Endothelial cell of umbilical vein (primary cell): ENCODE measurements around the gene SPRYD3. TPM values are rescaled to one million over a fixed set of nuclear protein-coding genes. Genes with fewer than 3 reads are reported as not detected.

Experiments
- BruUV-seq: library from RNA; stranded (reverse); fragments of 400-500 nt; replicated peaks from 2 replicates; lab custom pipeline; 2021; lab: Mats Ljungman, UMichigan
- CTCF ChIA-PET: fragments of 300-600, 350-600 bp; sonication (Branson Sonifier 250); formaldehyde crosslinking; loops from one replicate; lab custom pipeline; 2021; ENCODE audit warnings: antibody characterized with exemption, inconsistent platforms; lab: Charles Lee
- POLR2A ChIA-PET: fragments of 300-600, 350-600 bp; sonication (Branson Sonifier 250); formaldehyde crosslinking; loops from one replicate; lab custom pipeline; 2021; ENCODE audit warnings: antibody characterized with exemption, inconsistent platforms; lab: Charles Lee
- DNase-seq: peaks from one replicate; pipeline ENCODE4 v3.0.0-alpha.2; 2011; ENCODE audit warnings: low read depth, low spot score
- FAIRE-seq: peaks from 2 replicates; lab custom pipeline; 2011; peaks lifted over from hg19 to GRCh38; lab: Jason Lieb, UNC
- H2AFZ ChIP-seq: 2 replicates; pipeline ENCODE4 v1.6.0; 2012; ENCODE audit warnings: low read depth, low read length, control low read depth, inconsistent platforms
- H3K27ac ChIP-seq: 2 replicates; pipeline ENCODE4 v1.5.1; 2011; ENCODE audit warnings: low read depth, mild to moderate bottlenecking, control low read depth, low read length, moderate library complexity; ENCODE audit not compliant: insufficient read depth
- H3K27me3 ChIP-seq, 2 experiments: 2 replicates each; pipeline versions ENCODE4 v1.6.0 to v1.6.1; 2011; ENCODE audit warnings: low read length in 2 of 2, mixed read lengths in 1 of 2; ENCODE audit not compliant: control insufficient read depth in 2 of 2, insufficient read depth in 2 of 2
- H3K36me3 ChIP-seq, 2 experiments: 2 replicates in 1 of 2; 3 replicates in 1 of 2; pipeline ENCODE4 v1.5.1; 2011; ENCODE audit warnings: low read length in 2 of 2, mild to moderate bottlenecking in 1 of 2, moderate library complexity in 1 of 2; ENCODE audit not compliant: control insufficient read depth in 2 of 2, insufficient read depth in 2 of 2; ENCODE audit errors: extremely low read depth in 1 of 2
- H3K4me1 ChIP-seq: 3 replicates; pipeline ENCODE4 v1.5.1; 2011; ENCODE audit warnings: mild to moderate bottlenecking, low read length; ENCODE audit not compliant: control insufficient read depth, insufficient read depth; ENCODE audit errors: extremely low read depth
- H3K4me2 ChIP-seq: 2 replicates; pipeline ENCODE4 v1.6.1; 2011; ENCODE audit warnings: low read length, control low read depth, mixed read lengths; ENCODE audit not compliant: insufficient read depth
- H3K4me3 ChIP-seq, 3 experiments: fragments of 200-600 bp in 1 of 3; sonication (generic), shearing (Covaris generic) in 1 of 3; replicated peaks in 1 of 3; 2 replicates each; pipeline ENCODE4 v1.5.1; 2011 to 2016; ENCODE audit warnings: control low read depth in 3 of 3, low read length in 3 of 3, mild to moderate bottlenecking in 2 of 3, inconsistent platforms in 1 of 3, low read depth in 1 of 3, moderate library complexity in 1 of 3; ENCODE audit not compliant: insufficient read depth in 1 of 3
- H3K79me2 ChIP-seq: 2 replicates; pipeline ENCODE4 v1.6.0; 2012; ENCODE audit warnings: low read length, inconsistent platforms; ENCODE audit not compliant: control insufficient read depth, insufficient read depth
- H3K9ac ChIP-seq: replicated peaks from 2 replicates; pipeline ENCODE3; 2011; ENCODE audit warnings: low read length, control low read depth; ENCODE audit not compliant: insufficient read depth; ENCODE audit errors: extremely low read depth
- H3K9me1 ChIP-seq: replicated peaks from 3 replicates; pipeline ENCODE4 v1.6.0; 2011; ENCODE audit warnings: mild to moderate bottlenecking, low read length; ENCODE audit not compliant: control insufficient read depth, insufficient read depth; ENCODE audit errors: extremely low read depth
- H3K9me3 ChIP-seq: replicated peaks from 2 replicates; pipeline ENCODE4 v1.5.1; 2012; ENCODE audit warnings: low read length, inconsistent platforms; ENCODE audit not compliant: control insufficient read depth, insufficient read depth
- H4K20me1 ChIP-seq: replicated peaks from 2 replicates; pipeline ENCODE3; 2011; ENCODE audit warnings: mild to moderate bottlenecking, low read length; ENCODE audit not compliant: control insufficient read depth, insufficient read depth; ENCODE audit errors: extremely low read depth
- CTCF ChIP-seq, 2 donors: IDR thresholded peaks; 1 replicate in 1 of 2; 2 replicates in 1 of 2; pipeline ENCODE4 v1.5.1; 2011; ENCODE audit warnings: low read length in 2 of 2, mild to moderate bottlenecking in 2 of 2, moderate library complexity in 2 of 2, control low read depth in 1 of 2, inconsistent platforms in 1 of 2, low read depth in 1 of 2; ENCODE audit not compliant: insufficient read depth in 1 of 2; ENCODE audit errors: extremely low read depth in 1 of 2
- EZH2 ChIP-seq: IDR thresholded peaks from 2 replicates; pipeline ENCODE4 v1.6.1; 2012; ENCODE audit warnings: borderline replicate concordance, low read depth, mild to moderate bottlenecking, moderate library complexity, low read length, inconsistent platforms; ENCODE audit not compliant: severe bottlenecking
- FOS ChIP-seq: IDR thresholded peaks from 2 replicates; pipeline ENCODE4 v1.6.1; 2011; ENCODE audit warnings: mild to moderate bottlenecking, low read length, moderate library complexity, borderline replicate concordance; ENCODE audit not compliant: insufficient read depth
- GATA2 ChIP-seq: IDR thresholded peaks from 2 replicates; pipeline ENCODE4 v1.7.0; 2011; ENCODE audit warnings: low read depth, mild to moderate bottlenecking, moderate library complexity, mixed read lengths, low read length; ENCODE audit not compliant: insufficient read length, insufficient read depth
- JUN ChIP-seq: IDR thresholded peaks from 2 replicates; pipeline ENCODE4 v1.6.1; 2011; ENCODE audit warnings: borderline replicate concordance, low read depth; ENCODE audit not compliant: insufficient read length, insufficient read depth
- MAX ChIP-seq: IDR thresholded peaks from 2 replicates; pipeline ENCODE4 v1.6.1; 2011; ENCODE audit not compliant: insufficient read depth, insufficient read length
- MYC ChIP-seq: IDR thresholded peaks from one replicate; pipeline ENCODE4 v1.6.1; 2011; ENCODE audit warnings: mild to moderate bottlenecking, low read depth, low read length
- POLR2A ChIP-seq: IDR thresholded peaks from 2 replicates; pipeline ENCODE4 v1.6.1; 2012; ENCODE audit warnings: low read depth, mild to moderate bottlenecking, control low read depth, low read length
- POLR2AphosphoS5 ChIP-seq: IDR thresholded peaks from 2 replicates; pipeline ENCODE4 v1.6.1; 2012; ENCODE audit warnings: low read depth, mild to moderate bottlenecking, control low read depth, low read length, moderate library complexity; ENCODE audit not compliant: insufficient read depth
- dilution Hi-C: fragments of 300-500 bp; cut with MboI; formaldehyde crosslinking; loops from one replicate; pipeline ENCODE4 v1.15.0; 2019; ENCODE audit warnings: low sequenced_read_pairs; ENCODE audit not compliant: extremely low pct_ligation_motif_present
- intact Hi-C: fragments of 100-400 bp; cut with micrococcal nuclease; formaldehyde crosslinking; loops from one replicate; pipeline ENCODE4 v1.10.0; 2022
- polyA plus RNA-seq, 4 experiments: library from polyadenylated mRNA; depleted of rRNA in 3 of 4; stranded (reverse) in 3 of 4; unstranded in 1 of 4; fragments of >200 nt; gene quantifications; 2 replicates each; pipeline versions ENCODE4 v1.2.1 to v1.2.3, GENCODE V29; 2011 to 2012; ENCODE audit warnings: missing spikeins in 1 of 4
- total RNA-seq: library from RNA; stranded (reverse); gene quantifications from 2 replicates; pipeline ENCODE4 v1.2.3, GENCODE V29; 2021

Gene SPRYD3
- total and polyA plus RNA-seq, 2 donors (not counting 3 experiments of a cell fraction or from before 2014, with no cell fraction given), result 38.6 to 39.2 TPM

GRCh38 chr12:53090105-53090504, 10.9 kb upstream of the SPRYD3 start:
- intact Hi-C loops, result no loop called here
- Histone ChIP-seq H3K27ac (no peak overlapping the region), H3K9me1 (no peaks in the 10 kb centered on the region), H3K36me3 (no peaks in the 10 kb centered on the region), H3K9ac (no peak overlapping the region), H3K4me1 (no peaks in the 10 kb centered on the region), H3K27me3 (peaks cover 5 to 9% of the 10 kb centered on the region in 2 experiments), H3K4me3 (no peak overlapping the region), H4K20me1 (no peaks in the 10 kb centered on the region), H3K79me2 (no peaks in the 10 kb centered on the region), H3K4me2 (no peak overlapping the region), H2AFZ (no peak overlapping the region), H3K9me3 (no peaks in the 10 kb centered on the region)
- POLR2A ChIA-PET, result no interaction called here
- CTCF ChIA-PET, result interaction anchor here (0.9 to 1.2 kb wide), 2 partner anchors 9 to 24 kb away, joined by 3 read pairs; no protein-coding TSS in a partner anchor
- TF ChIP-seq CTCF (IDR thresholded peaks at IDR 0.05; ENCODE audit: extremely low read depth in 1 of 2, insufficient read depth in 1 of 2, low read depth in 1 of 2, low read length in 2 of 2), result no peak
- no peak for TF ChIP-seq MAX
- FAIRE-seq, result no peak
- no TSS peak for BruUV-seq
- no peak for DNase-seq
- dilution Hi-C loops, result no loop called here

- no peak for TF ChIP-seq POLR2A
- TF ChIP-seq EZH2, result no peak
- no peak for TF ChIP-seq POLR2AphosphoS5
- TF ChIP-seq FOS, result no peak
- no peak for TF ChIP-seq CTCF (IDR thresholded peaks at IDR 0.05; ENCODE audit: extremely low read depth in 1 of 2, insufficient read depth in 1 of 2, low read depth in 1 of 2, low read length in 2 of 2)
- no peak for TF ChIP-seq MYC
- TF ChIP-seq JUN, result no peak
- no peak for TF ChIP-seq MAX
- no peak for TF ChIP-seq GATA2
- Histone ChIP-seq H2AFZ (no peak overlapping the region), H3K4me3 (no peak overlapping the region), H3K27ac (no peak overlapping the region), H3K9me3 (no peaks in the 10 kb centered on the region), H3K27me3 (peaks cover 5 to 9% of the 10 kb centered on the region in 2 experiments), H3K9ac (no peak overlapping the region), H3K4me2 (no peak overlapping the region), H3K36me3 (no peaks in the 10 kb centered on the region), H3K4me1 (no peaks in the 10 kb centered on the region), H3K9me1 (no peaks in the 10 kb centered on the region), H3K79me2 (no peaks in the 10 kb centered on the region), H4K20me1 (no peaks in the 10 kb centered on the region)
- ChIA-PET CTCF (interaction anchor here (0.6 to 3.8 kb wide), 8 partner anchors 10 to 111 kb away, joined by 3 to 23 read pairs (median 4); partner anchors contain the start of genes CSAD, IGFBP6 and ZNF740), POLR2A (no interaction called here)
- BruUV-seq, result no TSS peak
- intact Hi-C loops (no loop called here), dilution Hi-C loops (no loop called here)
- DNase-seq, result no peak
- no peak for FAIRE-seq
These were observed 7.2 kb upstream of the SPRYD3 start for GRCh38 chr12:53086361-53086760.
